ENCODE measurements around the gene NBAS.

- TF ChIP-seq CTCF (IDR thresholded peaks at IDR 0.05) (no peak), TCF7L2 (IDR thresholded peaks at IDR 0.05; ENCODE audit: low read depth, low read length) (no peak), REST (IDR thresholded peaks at IDR 0.05; ENCODE audit: insufficient read depth in 1 of 2, low read depth in 2 of 2, low read length in 1 of 2) (no peak), POLR2AphosphoS5 (IDR thresholded peaks at IDR 0.05; ENCODE audit: low read depth, low read length) (no peak)
These were observed 300.3 kb downstream of the NBAS start for GRCh38 chr2:15260835-15261234.

All from Panc1 (cell line).